ENCODE results near the gene TSGA10.
A peak's percentile ranks its signal among the peaks of the same experiment; 100 is the strongest.
"Not testable (repeated sequence)": the region's sequence is repeated elsewhere in the genome, so short reads cannot be mapped to it uniquely, and the experiment has no call there.

Gene TSGA10

GRCh38 chr2:99152199-99152895 is 2.4 kb downstream of the TSGA10 start:
- no peak for DNase-seq

GRCh38 chr2:99150706-99151105 is 4.0 kb downstream of the TSGA10 start:
- DNase-seq: no peak

- DNase-seq: peak; percentile 98
These were observed 13.3 kb downstream of the TSGA10 start, which contains the start of gene C2orf15 for GRCh38 chr2:99141110-99142108. C2orf15 (plus strand) TSS chr2:99141707; CDS start chr2:99150559, 8,852 bp downstream.

GRCh38 chr2:99140860-99141109 is 14.0 kb downstream of the TSGA10 start:
- no peak for DNase-seq

GRCh38 chr2:99140056-99140859 is 14.5 kb downstream of the TSGA10 start:
- no peak for DNase-seq

GRCh38 chr2:99139003-99139402 is 15.7 kb downstream of the TSGA10 start:
- no peak for DNase-seq

- DNase-seq: not testable (repeated sequence)
These were observed 19.6 kb downstream of the TSGA10 start for GRCh38 chr2:99135044-99135556.

- DNase-seq: no peak
These were observed 26.8 kb downstream of the TSGA10 start for GRCh38 chr2:99127981-99128380.

GRCh38 chr2:99112617-99113016 is 42.1 kb downstream of the TSGA10 start:
- no peak for DNase-seq

GRCh38 chr2:99111945-99112344 is 42.8 kb downstream of the TSGA10 start:
- DNase-seq: no peak

- DNase-seq: no peak
These were observed 43.5 kb downstream of the TSGA10 start for GRCh38 chr2:99111236-99111635.

GRCh38 chr2:99106913-99107312 is 47.8 kb downstream of the TSGA10 start:
- DNase-seq: no peak

- no peak for DNase-seq
These were observed 50.7 kb downstream of the TSGA10 start for GRCh38 chr2:99104006-99104405.

GRCh38 chr2:99101697-99102096 is 53.0 kb downstream of the TSGA10 start:
- no peak for DNase-seq

GRCh38 chr2:99096728-99097127 is 58.0 kb downstream of the TSGA10 start:
- DNase-seq: no peak

GRCh38 chr2:99088017-99088416 is 66.7 kb downstream of the TSGA10 start:
- DNase-seq: no peak

- DNase-seq: no peak
These were observed 68.4 kb downstream of the TSGA10 start for GRCh38 chr2:99086385-99086784.

GRCh38 chr2:99085421-99085820 is 69.3 kb downstream of the TSGA10 start:
- no peak for DNase-seq

- DNase-seq: no peak
These were observed 70.5 kb downstream of the TSGA10 start for GRCh38 chr2:99084256-99084655.

GRCh38 chr2:99081891-99082290 is 72.9 kb downstream of the TSGA10 start:
- no peak for DNase-seq

GRCh38 chr2:99079226-99079625 is 75.5 kb downstream of the TSGA10 start:
- DNase-seq: no peak

- no peak for DNase-seq
These were observed 82.2 kb downstream of the TSGA10 start for GRCh38 chr2:99072551-99072950.

Data from CD4-positive, alpha-beta T cell treated with Interleukin-15 for 1 hour (primary cell).